Measurements from ENCODE around the gene POLR2J3.
"Not testable (repeated sequence)": the region's sequence is repeated elsewhere in the genome, so short reads cannot be mapped to it uniquely, and the experiment has no call there.

DNA sequence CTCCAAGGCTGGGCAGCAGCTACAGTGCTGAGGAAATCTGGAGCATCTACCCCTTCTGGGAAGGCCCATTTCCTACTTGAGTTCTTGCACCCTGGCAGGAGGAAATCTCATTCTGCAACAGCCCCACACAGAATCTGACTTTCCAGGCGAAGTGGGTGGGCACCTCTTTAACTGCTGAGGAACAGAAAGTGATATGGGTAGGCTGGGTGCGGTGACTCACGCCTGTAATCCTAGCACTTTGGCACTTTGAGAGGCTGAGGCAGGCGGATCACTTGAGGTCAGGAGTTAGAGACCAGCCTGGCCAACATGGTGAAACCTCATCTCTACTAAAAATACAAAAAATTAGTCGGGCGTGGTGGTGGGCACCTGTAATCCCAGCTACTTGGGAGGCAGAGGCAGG lies 2.2 kb upstream of the POLR2J3 start:
- TF ChIP-seq, protein P1, sequence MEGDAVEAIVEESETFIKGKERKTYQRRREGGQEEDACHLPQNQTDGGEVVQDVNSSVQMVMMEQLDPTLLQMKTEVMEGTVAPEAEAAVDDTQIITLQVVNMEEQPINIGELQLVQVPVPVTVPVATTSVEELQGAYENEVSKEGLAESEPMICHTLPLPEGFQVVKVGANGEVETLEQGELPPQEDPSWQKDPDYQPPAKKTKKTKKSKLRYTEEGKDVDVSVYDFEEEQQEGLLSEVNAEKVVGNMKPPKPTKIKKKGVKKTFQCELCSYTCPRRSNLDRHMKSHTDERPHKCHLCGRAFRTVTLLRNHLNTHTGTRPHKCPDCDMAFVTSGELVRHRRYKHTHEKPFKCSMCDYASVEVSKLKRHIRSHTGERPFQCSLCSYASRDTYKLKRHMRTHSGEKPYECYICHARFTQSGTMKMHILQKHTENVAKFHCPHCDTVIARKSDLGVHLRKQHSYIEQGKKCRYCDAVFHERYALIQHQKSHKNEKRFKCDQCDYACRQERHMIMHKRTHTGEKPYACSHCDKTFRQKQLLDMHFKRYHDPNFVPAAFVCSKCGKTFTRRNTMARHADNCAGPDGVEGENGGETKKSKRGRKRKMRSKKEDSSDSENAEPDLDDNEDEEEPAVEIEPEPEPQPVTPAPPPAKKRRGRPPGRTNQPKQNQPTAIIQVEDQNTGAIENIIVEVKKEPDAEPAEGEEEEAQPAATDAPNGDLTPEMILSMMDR (IDR thresholded peaks at IDR 0.05; ENCODE audit: low read depth, low read length, missing input control): not testable (repeated sequence)
- TF ChIP-seq, protein P2, sequence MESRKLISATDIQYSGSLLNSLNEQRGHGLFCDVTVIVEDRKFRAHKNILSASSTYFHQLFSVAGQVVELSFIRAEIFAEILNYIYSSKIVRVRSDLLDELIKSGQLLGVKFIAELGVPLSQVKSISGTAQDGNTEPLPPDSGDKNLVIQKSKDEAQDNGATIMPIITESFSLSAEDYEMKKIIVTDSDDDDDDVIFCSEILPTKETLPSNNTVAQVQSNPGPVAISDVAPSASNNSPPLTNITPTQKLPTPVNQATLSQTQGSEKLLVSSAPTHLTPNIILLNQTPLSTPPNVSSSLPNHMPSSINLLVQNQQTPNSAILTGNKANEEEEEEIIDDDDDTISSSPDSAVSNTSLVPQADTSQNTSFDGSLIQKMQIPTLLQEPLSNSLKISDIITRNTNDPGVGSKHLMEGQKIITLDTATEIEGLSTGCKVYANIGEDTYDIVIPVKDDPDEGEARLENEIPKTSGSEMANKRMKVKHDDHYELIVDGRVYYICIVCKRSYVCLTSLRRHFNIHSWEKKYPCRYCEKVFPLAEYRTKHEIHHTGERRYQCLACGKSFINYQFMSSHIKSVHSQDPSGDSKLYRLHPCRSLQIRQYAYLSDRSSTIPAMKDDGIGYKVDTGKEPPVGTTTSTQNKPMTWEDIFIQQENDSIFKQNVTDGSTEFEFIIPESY (IDR thresholded peaks at IDR 0.05): not testable (repeated sequence)
- not testable (repeated sequence) for TF ChIP-seq TAF1 (conservative IDR thresholded peaks at IDR 0.05); YY1 (IDR thresholded peaks at IDR 0.05); RAD21 (IDR thresholded peaks at IDR 0.05); SP1 (IDR thresholded peaks at IDR 0.05); RXRA (IDR thresholded peaks at IDR 0.05); GABPA (IDR thresholded peaks at IDR 0.05 in 1 of 2, conservative IDR thresholded peaks at IDR 0.05 in 1 of 2); ATF3 (IDR thresholded peaks at IDR 0.05)
- TF ChIP-seq, protein P3, sequence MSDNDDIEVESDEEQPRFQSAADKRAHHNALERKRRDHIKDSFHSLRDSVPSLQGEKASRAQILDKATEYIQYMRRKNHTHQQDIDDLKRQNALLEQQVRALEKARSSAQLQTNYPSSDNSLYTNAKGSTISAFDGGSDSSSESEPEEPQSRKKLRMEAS (IDR thresholded peaks at IDR 0.05): not testable (repeated sequence)
- TF ChIP-seq, protein P4, sequence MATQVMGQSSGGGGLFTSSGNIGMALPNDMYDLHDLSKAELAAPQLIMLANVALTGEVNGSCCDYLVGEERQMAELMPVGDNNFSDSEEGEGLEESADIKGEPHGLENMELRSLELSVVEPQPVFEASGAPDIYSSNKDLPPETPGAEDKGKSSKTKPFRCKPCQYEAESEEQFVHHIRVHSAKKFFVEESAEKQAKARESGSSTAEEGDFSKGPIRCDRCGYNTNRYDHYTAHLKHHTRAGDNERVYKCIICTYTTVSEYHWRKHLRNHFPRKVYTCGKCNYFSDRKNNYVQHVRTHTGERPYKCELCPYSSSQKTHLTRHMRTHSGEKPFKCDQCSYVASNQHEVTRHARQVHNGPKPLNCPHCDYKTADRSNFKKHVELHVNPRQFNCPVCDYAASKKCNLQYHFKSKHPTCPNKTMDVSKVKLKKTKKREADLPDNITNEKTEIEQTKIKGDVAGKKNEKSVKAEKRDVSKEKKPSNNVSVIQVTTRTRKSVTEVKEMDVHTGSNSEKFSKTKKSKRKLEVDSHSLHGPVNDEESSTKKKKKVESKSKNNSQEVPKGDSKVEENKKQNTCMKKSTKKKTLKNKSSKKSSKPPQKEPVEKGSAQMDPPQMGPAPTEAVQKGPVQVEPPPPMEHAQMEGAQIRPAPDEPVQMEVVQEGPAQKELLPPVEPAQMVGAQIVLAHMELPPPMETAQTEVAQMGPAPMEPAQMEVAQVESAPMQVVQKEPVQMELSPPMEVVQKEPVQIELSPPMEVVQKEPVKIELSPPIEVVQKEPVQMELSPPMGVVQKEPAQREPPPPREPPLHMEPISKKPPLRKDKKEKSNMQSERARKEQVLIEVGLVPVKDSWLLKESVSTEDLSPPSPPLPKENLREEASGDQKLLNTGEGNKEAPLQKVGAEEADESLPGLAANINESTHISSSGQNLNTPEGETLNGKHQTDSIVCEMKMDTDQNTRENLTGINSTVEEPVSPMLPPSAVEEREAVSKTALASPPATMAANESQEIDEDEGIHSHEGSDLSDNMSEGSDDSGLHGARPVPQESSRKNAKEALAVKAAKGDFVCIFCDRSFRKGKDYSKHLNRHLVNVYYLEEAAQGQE (IDR thresholded peaks at IDR 0.05): not testable (repeated sequence)

All from liver (tissue), 3 donors.